Inferior parietal cortex (tissue), 1 donor: ENCODE measurements around the gene ICOS.
"Not testable (repeated sequence)": the region's sequence is repeated elsewhere in the genome, so short reads cannot be mapped to it uniquely, and the experiment has no call there.

ENCODE experiments used
- DNase-seq: peaks from one replicate; pipeline ENCODE4 v3.0.0-alpha.2; 2016; ENCODE audit errors: extremely low spot score

ICOS gene

GRCh38 chr2:203918264-203918663 is 18.3 kb upstream of the ICOS start:
- DNase-seq = no peak

GRCh38 chr2:203918839-203919238 is 17.7 kb upstream of the ICOS start:
- DNase-seq = no peak

GRCh38 chr2:203925512-203926158 is 10.9 kb upstream of the ICOS start:
- no peak for DNase-seq

- no peak for DNase-seq
Observed at GRCh38 chr2:203928849-203929248, 7.7 kb upstream of the ICOS start.

GRCh38 chr2:203931262-203931661 is 5.3 kb upstream of the ICOS start:
- DNase-seq = not testable (repeated sequence)

- DNase-seq = no peak
Observed at GRCh38 chr2:203934041-203934492, 2.5 kb upstream of the ICOS start.

- no peak for DNase-seq
Observed at GRCh38 chr2:203934711-203935438, 1.7 kb upstream of the ICOS start.

- DNase-seq = no peak
Observed at GRCh38 chr2:203935568-203935967, 995 bp upstream of the ICOS start.

GRCh38 chr2:203936949-203937348 is 386 bp downstream of the ICOS start:
- DNase-seq = no peak

GRCh38 chr2:203937788-203938187 is 1.2 kb downstream of the ICOS start:
- DNase-seq = no peak

- no peak for DNase-seq
Observed at GRCh38 chr2:203940039-203940438, 3.5 kb downstream of the ICOS start.

- DNase-seq = not testable (repeated sequence)
Observed at GRCh38 chr2:203943493-203944382, 7.2 kb downstream of the ICOS start.

GRCh38 chr2:203948733-203949132 is 12.2 kb downstream of the ICOS start:
- no peak for DNase-seq

- DNase-seq = no peak
Observed at GRCh38 chr2:203949228-203949627, 12.7 kb downstream of the ICOS start.

GRCh38 chr2:203951366-203951902 is 14.9 kb downstream of the ICOS start:
- DNase-seq = no peak

GRCh38 chr2:203959265-203959664 is 22.7 kb downstream of the ICOS start:
- DNase-seq = no peak

- DNase-seq = no peak
Observed at GRCh38 chr2:203959672-203960071, 23.1 kb downstream of the ICOS start.

GRCh38 chr2:203960811-203961210 is 24.2 kb downstream of the ICOS start:
- DNase-seq = no peak

- DNase-seq = not testable (repeated sequence)
Observed at GRCh38 chr2:203965190-203965589, 28.6 kb downstream of the ICOS start.

- DNase-seq = no peak
Observed at GRCh38 chr2:203971251-203971650, 34.7 kb downstream of the ICOS start.

GRCh38 chr2:203972066-203972465 is 35.5 kb downstream of the ICOS start:
- no peak for DNase-seq

GRCh38 chr2:203973000-203973399 is 36.4 kb downstream of the ICOS start:
- DNase-seq = no peak
